ENCODE data around the gene ALPP.
"Not testable (repeated sequence)": the region's sequence is repeated elsewhere in the genome, so short reads cannot be mapped to it uniquely, and the experiment has no call there.

ALPP gene

DNA sequence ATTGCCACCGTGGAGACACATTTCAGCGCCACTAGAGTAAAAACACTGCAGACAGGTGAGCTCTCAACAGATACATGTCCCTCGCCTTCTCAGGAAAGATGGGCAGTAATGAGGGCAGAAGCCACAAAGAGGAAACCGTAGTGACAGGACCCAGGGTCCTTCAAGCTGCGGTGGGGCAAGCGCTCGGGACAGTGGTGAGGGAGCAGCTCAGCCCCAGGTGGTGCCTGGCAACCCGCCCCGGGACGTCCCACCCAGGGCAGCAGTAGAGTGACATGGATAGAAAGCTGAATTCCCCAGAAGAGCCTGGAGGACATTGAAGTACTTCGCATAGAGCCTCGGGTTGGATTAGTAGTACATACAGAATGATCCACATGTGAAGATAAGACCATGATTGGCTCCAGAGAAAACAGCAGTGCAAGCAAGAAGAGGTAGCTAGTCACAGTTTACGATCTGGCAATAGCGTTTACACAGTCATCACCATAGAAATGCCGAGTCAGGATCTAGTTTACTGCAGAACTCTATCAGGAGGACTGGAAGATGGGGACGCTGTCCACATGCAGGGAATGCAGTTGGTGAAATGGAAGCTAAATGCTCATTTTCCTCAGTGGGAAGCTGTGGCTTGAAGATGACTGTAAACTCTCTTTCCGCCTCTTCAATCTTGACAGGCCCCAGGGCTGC is 37.4 kb upstream of the ALPP start:
- DNase-seq: no peak

DNA sequence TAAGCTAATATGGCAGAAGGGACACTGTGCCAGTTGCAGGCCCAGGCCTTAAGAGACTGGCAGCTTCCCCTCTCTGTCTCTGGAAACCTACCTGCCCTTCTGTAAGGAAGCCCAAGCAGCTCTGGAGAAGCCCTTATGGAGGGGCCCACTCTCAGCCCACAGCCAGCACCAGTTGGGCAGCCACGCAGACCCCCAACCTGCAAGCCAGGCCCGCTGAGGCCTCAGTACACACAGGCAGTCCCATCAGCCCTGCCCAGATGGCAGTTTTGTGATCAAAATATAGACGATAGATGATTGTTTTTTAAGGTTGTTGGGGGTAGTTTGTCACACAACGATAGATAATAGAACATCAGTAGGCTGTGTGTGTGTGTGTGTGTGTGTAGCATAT is 36.8 kb upstream of the ALPP start:
- no peak for DNase-seq

DNA sequence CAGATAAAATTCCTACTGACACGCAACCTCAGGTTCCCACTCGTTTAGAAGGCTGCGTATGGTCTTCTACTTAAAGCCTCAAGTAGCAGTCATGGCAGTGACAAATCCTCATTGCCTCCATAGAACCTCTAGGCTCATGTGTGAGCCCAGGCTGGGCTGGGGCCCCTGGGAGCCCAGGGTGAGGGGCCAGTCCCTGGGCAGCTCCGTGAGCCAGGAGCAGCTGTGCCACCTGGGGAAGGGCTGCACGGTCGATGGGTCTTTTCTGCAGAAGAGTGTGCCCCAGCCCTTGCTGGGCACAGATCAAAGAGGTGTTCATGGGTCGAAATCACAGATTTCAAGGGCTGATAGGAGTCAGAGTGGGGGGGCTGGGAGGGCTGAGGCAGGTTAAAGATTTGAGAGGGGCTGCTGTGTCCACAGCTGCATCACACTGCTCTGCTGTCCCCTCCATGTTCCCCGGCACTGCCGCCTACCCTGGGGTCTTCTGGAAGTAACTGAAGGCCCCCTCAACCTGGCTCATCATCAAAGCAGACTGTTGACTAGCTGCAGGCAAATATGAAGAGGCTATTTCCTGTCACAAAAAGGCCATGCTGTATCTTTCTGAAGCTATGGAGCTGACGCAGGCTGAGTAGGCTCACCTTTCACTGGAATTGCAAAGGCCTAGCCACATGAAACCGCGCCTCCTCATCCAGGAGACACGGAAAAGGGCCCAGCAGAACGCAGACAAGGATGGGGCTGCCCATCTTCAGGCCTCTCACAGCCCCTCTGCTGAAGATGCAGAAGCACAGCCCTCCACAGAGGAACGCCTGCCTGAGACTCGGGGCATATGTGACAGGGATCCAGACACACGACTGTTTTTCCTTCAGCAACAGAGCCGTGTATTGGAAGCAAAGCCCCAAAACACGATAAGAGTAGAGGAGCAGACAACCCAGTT is 35.7 kb upstream of the ALPP start:
- no peak for DNase-seq

DNA sequence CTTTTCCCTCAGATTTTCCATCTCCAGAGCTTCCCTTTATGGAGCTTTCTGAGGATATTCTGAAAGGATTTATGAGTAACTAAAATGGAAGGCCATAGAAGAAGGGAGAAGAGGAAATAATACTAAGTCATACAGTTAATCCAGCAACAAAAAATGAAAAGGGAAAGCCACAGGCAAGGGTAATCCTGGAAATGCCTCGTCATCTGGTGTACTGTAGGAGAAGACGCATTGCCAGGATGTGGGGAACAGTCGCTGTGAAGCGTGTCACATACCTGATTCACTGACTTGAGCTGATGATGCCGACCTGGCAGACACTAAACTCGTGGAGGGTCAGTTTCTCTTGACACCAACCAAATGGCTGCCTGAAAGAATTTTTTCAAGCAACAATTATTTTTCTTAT is 34.7 kb upstream of the ALPP start:
- no peak for DNase-seq

DNA sequence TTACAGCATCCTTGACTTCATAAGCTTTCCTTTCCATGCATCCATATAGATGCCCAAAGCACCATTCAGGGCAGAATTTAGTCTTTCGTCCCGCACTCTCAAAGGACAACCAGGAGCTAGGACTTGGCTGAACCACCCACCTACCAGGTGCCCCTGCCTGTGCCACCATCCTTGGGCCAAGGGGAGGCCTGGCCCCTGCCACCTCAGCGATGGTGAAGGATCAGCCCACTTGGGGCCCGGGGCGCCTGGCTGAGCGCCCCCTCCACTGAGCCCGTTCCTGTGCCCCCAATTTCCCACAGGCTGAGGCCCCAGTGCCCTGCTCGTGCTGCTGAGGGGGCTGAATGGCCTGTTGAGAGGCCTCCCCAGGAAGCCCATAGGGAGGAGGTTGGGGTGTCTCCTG is 33.3 kb upstream of the ALPP start:
- DNase-seq: no peak

DNA sequence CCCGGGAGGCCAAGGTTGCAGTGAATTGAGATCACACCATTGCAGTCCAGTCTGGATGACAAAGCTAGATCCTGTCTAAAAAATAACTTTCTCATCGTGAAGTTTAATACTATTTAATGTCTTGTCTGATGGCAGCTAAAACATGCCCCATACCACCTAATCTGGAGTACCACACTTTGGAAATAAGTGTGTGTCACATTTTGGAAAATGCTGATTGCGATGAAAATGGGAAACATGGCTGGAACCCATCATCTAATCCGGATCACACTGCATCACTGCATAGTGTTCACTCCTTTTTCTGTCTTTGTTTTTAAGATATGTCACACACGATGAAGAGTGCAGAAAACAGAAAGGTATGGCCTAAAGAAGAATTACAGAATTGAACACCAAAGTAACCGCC is 31.2 kb upstream of the ALPP start:
- no peak for DNase-seq

DNA sequence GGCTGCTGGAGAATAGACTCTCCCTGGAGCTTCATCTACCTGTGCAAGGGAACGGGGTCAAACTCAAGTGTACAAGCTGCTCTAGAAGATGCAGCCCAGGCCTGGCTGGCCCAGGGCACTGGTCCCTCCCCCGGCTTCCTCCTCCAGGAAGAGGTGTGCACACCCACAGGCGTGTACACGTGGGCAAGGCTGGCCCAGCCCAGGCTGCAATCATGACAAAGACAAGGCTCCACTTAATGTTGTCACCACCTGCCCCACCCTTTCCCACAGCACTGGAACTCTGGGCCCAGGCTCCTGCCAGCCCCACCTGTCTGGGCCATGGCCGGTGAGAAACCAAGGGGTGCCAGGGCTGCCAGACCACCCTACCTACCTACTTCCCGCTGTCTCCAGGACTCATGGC is 29.6 kb upstream of the ALPP start:
- DNase-seq: no peak

DNA sequence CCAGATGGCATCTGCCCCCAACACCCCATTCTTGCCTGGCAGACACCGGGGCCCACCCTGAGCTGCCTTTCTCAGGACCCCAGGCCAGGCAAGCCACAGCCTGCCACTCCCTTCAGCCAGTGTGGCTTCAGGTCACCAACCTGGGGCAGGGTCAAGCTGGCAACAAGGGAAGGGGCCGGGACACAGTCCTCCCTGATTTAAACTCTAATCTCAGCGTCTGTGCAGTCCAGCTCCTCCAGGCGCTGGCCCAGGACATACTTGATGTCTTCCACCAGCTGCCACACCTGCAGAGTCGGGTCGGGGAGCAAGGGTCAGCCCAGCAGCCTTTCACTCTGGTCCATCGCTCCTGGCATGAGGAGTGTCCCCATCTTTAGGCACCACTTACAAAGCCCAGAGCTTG is 29.0 kb upstream of the ALPP start:
- no peak for DNase-seq

DNA sequence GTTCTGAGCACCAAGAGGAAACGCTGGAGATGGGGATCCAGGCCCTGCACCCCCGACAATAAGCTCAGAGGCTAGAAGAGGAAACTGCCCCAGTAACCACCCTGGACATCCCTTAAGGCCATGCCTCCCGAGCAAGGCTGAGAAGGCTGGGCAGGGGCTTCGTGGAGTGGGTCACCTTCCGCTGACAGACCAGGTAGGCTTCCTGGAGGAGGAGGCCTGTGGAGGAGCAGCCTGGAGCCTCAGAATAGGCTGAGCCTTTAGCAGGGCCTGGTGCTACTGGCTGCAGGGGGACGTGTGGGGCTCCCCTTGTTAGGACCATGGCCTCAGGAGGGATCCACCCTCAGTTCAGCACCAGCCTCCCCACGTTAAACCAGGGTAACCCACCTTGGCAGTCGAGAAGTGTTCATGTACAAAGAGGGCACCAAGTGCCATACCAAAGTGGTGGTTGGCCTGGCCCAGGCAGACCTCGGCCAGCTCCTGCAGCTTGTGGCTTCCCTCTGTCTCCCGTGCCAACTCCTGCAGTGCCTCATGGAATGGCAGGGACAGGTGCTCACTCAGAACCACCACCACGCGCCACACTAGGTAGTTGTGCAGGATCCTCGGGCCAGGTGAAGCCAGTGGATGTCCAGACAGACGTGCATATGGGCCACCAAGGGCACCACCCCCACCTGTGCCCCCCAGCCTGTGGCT is 28.5 kb upstream of the ALPP start:
- no peak for DNase-seq

DNA sequence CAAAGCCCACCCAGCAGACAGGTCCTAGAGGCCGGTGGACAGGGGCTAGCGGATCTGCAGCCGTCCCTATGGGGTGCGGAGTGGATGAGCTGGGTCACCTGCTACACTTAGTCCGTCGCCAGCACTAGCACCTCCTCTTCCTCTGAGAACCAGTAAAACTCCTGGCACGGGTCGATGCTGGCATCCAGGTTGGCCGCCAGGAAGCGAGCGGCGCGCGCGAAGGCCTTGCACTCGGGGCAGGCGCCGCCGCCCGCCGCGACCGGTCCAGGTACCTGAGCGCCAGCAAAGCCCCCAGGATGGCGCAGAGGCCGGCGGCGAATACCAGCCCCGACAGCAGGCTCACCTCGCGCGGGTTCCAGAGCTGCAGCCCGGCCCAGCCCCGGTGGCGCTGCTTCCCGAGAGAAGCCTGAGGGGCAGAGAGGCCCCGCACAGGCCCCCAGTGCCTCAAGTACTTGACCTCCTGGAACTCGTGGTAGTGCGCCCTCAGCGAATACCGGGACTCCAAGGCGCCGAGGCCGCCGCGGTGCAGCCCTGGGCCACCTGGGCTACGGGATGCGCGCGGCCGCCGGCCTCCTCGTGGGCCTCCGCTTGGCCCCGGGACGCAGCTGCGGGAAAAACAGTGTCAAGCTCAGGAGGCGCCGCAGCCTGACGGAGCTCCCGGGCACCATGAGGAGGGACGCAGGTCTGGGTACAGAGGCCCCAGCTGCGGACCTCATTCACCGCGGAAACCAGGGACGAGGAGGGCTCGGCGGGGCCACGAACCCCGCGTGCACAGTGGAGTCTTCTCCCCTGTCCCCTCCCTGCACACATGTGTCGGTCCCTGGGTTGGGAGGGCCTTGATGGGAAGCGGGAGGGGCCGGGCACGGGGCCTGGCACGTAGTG is 27.5 kb upstream of the ALPP start:
- no peak for DNase-seq

DNA sequence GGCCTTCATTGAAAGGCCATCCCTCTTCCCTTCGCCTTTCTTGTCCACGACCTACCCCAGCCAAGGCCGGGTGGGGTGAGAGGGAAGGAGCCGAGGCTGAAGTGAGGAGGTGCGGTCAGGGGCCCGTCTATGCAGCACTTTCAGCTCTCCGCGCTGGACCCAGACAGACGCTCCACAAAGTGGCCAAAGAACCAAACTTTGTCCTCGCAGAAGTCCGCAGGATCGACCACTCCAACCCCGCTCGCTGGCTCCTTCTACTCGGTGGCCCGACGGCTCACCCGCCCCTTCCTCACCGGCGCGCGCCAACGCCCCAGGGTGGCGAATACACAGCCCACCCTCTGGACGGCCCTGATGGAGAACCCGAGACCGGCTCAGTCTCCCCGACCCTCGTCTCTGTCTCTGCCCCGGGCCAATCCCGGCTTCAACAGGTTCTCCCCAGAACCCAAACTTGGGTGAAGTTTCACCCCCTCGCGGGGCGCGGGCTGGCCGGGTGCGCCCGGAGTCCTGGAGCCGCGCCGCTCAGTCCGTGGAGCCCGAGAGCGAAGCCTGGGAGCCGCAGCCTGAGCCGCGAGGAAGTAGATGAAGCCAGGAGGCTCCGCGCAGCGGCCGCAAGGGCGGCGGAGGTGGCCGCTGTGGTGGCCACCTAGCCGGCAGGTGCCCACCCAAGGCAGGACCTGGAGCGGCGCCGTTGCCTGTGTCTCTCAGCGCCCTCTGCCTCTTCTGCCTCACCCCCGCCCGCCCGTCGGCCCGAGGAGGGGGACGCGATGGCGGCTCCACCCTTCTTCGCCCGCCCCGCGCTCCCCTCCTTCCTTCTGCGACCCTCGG is 26.7 kb upstream of the ALPP start:
- DNase-seq: no peak

DNA sequence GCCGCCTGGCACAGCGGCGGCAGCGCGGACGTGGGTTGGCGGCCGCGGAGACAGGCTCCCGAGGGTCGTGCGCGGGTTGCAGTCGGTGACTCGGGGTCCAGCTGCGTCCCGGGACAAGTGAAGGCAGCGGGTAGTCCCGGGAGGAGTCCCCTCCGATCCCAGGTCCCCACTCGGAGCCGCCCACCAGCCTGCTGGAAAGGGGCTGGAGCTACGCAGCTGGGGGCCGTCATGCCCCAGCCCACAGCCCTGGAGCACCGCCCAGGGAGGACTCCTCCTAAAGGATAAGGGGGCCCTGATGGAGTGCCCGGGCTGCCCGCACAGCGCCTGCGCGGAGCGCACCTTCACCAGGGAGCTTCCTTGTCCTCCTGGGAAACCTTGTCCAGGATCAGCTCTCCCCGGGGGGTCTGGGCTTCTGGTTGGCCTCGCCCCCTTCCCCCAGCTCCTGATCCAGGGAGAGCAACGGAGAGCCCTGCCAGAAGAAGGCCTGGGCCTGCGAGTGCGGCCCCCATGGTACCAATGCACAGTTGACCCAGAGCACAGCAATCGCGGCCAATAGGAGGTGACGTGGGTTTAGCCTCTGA is 25.9 kb upstream of the ALPP start:
- no peak for DNase-seq

DNA sequence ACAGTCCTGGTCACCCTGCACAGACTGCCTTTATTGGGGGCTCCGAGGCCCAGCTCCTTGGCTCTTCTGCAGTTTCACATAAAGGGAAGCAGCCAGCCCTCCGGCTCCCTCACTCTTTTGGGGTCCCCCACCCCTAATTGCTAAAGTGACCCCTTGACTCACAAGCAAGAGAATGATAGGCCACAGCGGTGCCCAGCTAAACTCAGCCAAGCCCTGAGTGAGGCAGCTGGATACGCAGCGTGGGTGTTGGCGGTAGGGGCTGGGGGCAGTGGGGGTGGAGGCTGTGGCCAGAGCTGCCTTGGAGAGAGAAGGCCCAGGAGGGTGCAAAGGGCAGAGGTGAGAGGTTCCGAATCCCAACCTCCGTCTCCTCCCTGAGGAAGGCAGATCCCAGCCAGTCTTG is 25.5 kb upstream of the ALPP start:
- no peak for DNase-seq

DNA sequence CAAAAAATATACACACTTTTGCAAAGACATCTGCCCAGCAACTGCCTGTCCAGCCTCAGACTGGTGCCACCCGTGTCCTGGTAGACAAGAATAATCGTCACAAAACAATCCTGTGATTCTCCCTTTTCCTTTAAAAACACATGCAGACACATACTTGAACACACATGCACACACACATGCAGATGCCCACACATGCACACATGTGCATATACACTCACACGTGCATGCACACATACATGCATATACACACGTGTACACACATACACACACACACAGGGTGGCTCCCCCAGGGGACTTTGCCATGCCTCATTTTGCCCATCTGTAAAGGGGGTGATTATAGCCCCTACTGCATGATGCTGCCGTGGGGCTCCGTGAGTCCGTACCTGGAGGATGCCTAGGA is 24.9 kb upstream of the ALPP start:
- DNase-seq: no peak

DNA sequence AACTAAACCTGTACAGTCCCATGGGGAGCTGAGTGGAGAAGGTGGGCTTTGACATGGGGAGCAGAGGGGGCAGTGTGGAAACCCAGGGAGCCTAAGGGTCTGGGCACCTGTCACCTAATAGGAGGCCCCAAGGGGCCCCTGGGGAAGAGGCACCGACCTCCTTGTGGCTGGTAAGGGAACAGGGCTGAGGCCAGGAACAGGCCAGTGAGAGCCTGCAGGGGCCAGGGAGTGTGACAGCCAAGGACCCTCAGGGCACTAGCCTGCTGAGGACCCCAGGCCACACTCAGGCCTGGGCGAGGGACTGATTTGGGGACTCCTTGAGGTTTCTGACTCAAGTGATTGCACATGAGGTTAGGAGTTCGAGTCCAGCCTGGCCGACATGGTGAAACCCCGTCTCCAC is 24.5 kb upstream of the ALPP start:
- DNase-seq: no peak

DNA sequence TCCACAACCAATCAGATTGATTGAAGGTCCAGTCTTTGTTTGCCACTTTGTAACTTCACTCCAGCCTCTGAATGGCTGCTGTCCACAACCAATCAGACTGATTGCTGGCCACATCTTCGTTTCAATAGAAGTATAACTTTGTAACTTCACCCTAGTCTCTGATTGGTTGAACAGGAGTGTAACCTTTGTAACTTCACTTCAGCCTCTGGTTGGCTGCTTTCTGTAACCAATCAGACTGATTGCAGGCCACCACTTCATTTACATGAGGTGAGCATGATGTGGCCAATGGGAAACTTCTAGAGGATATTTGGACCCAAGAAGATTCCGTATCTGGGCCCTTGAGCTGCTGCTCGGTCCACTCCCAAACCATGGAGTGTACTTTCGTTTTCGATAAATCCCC is 16.9 kb upstream of the ALPP start:
- no peak for DNase-seq

DNA sequence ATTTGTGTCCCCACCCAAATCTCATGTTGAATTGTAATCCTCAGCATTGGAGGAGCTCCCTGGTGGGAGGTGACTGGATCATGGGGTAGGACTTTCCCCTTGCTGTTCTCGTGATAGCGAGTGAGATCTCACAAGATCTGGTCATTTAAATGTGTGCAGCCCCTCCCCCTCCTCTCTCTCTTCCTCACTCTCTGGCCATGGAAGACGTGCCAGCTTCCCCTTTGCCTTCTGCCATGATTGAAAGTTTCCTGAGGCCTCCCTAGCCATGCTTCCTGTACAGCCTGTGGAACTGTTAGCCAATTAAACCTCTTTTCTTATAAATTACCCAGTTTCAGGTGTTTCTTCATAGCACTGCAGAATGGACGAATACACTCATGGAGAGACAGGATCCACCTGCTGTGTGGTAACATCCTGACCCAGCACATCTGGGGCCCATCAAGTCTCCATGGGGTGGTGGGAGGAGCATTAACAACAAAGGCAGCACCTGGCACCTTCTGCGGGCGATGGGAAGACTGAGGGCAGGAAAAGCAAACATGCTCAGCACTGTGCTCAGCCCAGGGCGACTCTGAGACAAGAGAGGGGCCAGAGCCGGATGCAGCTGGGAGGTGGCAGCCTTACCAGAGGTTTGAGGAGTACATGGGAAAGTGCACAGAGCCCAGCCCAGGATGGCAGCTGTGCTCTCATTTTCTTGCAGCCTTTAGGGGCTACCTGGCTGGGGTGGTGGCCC is 16.2 kb upstream of the ALPP start:
- DNase-seq: no peak

DNA sequence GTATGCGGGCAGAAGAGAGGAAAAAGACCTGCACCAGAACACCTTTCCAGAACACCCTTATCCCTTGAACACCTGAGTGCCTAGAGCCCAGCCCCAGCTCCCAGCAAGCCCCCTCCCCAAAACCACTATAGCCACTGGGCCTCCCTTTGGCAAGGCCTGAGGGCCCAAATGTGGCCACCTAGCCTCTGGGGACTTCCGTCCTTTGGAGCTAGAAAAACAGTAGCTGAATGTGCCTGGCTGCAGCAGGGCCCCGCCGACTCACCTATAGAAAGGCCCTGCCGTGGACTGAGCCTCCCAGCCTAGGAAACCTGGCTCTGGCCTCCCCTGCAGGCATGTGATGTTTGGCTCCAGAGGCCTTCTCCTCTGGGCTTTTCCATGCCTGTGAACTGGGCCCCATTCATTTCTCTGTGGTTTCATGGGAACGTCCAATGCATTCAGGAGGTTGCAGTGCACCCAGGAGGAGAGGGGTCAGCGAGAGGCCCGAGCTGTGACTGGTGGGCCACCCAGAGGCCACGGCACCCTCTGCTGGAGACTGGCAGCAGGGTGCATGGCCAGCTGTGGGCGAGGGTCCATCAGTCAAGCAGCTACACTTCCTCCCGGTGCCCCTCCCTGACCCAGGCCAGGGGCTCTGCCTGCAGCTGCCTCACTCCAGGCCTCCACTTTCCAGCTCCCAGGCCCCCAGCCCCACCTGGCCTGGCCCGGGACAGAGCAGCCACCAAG is 15.3 kb upstream of the ALPP start:
- DNase-seq: not testable (repeated sequence)

DNA sequence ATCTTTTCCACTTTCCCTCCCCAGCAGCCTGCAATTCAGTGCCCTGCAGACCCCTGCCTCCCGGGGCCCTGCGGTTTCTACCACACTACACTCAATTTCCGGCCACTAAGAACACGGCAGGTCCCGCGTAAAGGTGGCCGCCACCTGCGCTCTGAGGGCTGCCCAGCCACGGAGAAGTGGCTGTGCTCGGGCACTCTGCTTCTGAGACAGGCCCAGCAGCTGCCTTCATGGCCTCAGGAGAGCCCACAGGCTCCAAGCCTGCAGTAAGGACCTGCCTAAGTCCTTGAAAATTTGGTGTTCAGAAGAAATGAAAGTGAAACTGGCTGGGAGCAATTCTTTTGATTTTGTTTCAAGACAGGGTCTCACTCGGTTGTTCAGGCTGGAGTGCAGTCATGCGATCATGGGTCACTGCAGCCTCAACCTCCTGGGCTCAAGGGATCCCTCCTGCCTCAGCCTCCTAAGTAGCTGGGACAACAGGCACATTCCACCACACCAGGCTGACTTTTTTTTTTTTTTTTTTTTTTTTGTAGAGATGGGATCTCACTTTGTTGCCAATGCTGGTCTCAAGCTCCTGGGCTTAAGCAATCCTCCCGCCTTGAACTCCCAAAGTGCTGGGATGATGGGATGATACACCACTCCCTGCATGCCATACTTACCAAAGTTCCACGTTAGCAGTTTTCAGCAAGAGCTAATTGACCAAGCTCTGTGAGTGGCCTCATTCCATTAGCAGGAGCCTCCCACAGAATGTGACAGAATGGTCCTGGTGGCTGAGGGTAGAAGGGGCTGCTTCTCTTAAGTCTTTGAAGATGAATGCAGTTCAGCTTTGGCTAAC is 14.6 kb upstream of the ALPP start:
- DNase-seq: no peak

All from NCI-H1092 treated with DMSO at 0.1 percent for 48 hours (cell line).